SK-N-MC (cell line): ENCODE results near the gene AP3B2.
A peak's percentile ranks its signal among the peaks of the same experiment; 100 is the strongest.

ENCODE experiments used
- EZH2 ChIP-seq: fragments of 200-600 bp; sonication (generic); IDR thresholded peaks from one replicate; pipeline ENCODE4 v1.6.1; 2017; ENCODE audit warnings: antibody characterized with exemption
- POLR2AphosphoS5 ChIP-seq: IDR thresholded peaks from 2 replicates; pipeline ENCODE4 v1.6.1; 2012; ENCODE audit warnings: mild to moderate bottlenecking, low read depth, low read length, borderline replicate concordance

GRCh38 chr15:82749951-82750830 lies 40.5 kb upstream of the AP3B2 start:
- TF ChIP-seq POLR2AphosphoS5 (peak; percentile 99), EZH2 (no peak)
